Measurements from ENCODE around the gene ATP5MC2.
"Not testable (repeated sequence)": the region's sequence is repeated elsewhere in the genome, so short reads cannot be mapped to it uniquely, and the experiment has no call there.

ATP5MC2 gene

GRCh38 chr12:53664191-53664590 is 11.7 kb downstream of the ATP5MC2 start:
- H3K4me1 ChIP-seq (ENCODE audit: control insufficient read depth, insufficient read depth, low read length): peaks cover 14% of the 10 kb centered on the region
- H3K36me3 ChIP-seq (ENCODE audit: control insufficient read depth, insufficient read depth, low read length): peaks cover under 1% of the 10 kb centered on the region
- no peak overlapping the region for H3K4me3 ChIP-seq (ENCODE audit: low read length)
- no peaks in the 10 kb centered on the region for H3K27me3 ChIP-seq (ENCODE audit: control insufficient read depth, insufficient read depth, low read length)
- no peak overlapping the region for H3K9ac ChIP-seq (ENCODE audit: low read length)
- H3K9me3 ChIP-seq (ENCODE audit: control insufficient read depth, low read length): no peaks in the 10 kb centered on the region

GRCh38 chr12:53660041-53660440 is 15.8 kb downstream of the ATP5MC2 start:
- H3K4me1 ChIP-seq (ENCODE audit: control insufficient read depth, insufficient read depth, low read length): peaks cover 42% of the 10 kb centered on the region
- no peak overlapping the region for H3K4me3 ChIP-seq (ENCODE audit: low read length)
- H3K36me3 ChIP-seq (ENCODE audit: control insufficient read depth, insufficient read depth, low read length): no peaks in the 10 kb centered on the region
- no peaks in the 10 kb centered on the region for H3K9me3 ChIP-seq (ENCODE audit: control insufficient read depth, low read length)
- no peaks in the 10 kb centered on the region for H3K27me3 ChIP-seq (ENCODE audit: control insufficient read depth, insufficient read depth, low read length)
- no peak overlapping the region for H3K9ac ChIP-seq (ENCODE audit: low read length)

- no peaks in the 10 kb centered on the region for H3K9me3 ChIP-seq (ENCODE audit: control insufficient read depth, low read length)
- H3K4me3 ChIP-seq (ENCODE audit: low read length): no peak overlapping the region
- H3K4me1 ChIP-seq (ENCODE audit: control insufficient read depth, insufficient read depth, low read length): peaks cover 42% of the 10 kb centered on the region
- no peaks in the 10 kb centered on the region for H3K27me3 ChIP-seq (ENCODE audit: control insufficient read depth, insufficient read depth, low read length)
- peak overlapping the region; percentile 37 for H3K9ac ChIP-seq (ENCODE audit: low read length)
- no peaks in the 10 kb centered on the region for H3K36me3 ChIP-seq (ENCODE audit: control insufficient read depth, insufficient read depth, low read length)
Measured at GRCh38 chr12:53659571-53659981, 16.3 kb downstream of the ATP5MC2 start.

DNA sequence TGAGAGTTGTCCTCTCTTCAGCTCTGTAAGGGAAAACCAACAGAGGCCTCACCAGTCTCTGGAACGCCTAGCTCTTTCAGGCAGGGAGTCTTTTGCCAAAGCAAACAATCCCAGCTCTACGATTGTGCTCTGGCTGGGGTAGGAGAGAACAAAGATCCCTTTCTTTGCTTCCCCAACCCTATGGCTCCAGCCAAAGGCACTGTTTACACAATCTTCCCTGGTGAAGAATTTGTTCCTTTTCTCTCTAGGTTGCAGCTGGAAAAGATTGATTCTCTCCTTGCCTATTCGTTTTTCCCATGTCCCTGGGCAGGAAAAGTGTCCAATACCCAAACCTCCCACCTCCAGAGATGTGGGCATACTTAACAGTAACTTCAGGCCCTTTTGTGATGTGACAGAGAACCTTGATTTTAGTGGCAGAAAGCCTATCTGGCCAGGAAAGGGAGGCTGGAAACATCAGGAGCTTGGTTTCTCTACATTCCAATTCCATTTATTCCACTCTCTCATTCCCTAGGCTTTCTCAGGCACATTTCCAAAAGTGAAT is 16.8 kb downstream of the ATP5MC2 start:
- H3K27me3 ChIP-seq (ENCODE audit: control insufficient read depth, insufficient read depth, low read length): no peaks in the 10 kb centered on the region
- H3K36me3 ChIP-seq (ENCODE audit: control insufficient read depth, insufficient read depth, low read length): no peaks in the 10 kb centered on the region
- no peak overlapping the region for H3K4me3 ChIP-seq (ENCODE audit: low read length)
- peak overlapping the region; percentile 37 for H3K9ac ChIP-seq (ENCODE audit: low read length)
- no peaks in the 10 kb centered on the region for H3K9me3 ChIP-seq (ENCODE audit: control insufficient read depth, low read length)
- H3K4me1 ChIP-seq (ENCODE audit: control insufficient read depth, insufficient read depth, low read length): peaks cover 42% of the 10 kb centered on the region

DNA sequence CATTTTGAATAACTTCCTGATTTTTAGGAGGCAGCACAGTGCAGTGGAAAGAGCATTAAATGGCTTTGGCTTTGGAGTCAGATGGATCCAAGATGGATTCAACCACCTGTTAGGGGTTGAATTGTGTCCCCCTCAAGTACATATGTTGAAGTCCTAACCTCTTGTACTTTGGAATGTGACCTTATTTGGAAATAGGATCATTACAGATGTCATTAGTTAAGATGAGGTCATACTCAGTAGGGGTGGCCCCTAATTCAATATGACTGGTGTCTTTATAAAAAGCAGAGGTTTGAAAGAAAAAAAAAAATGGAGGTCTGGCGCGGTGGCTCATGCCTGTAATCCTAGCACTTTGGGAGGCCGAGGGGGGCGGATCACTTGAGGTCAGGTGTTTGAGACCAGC is 18.8 kb downstream of the ATP5MC2 start:
- H3K9ac ChIP-seq (ENCODE audit: low read length): no peak overlapping the region
- no peak overlapping the region for H3K4me3 ChIP-seq (ENCODE audit: low read length)
- no peaks in the 10 kb centered on the region for H3K27me3 ChIP-seq (ENCODE audit: control insufficient read depth, insufficient read depth, low read length)
- H3K9me3 ChIP-seq (ENCODE audit: control insufficient read depth, low read length): no peaks in the 10 kb centered on the region
- peaks cover 42% of the 10 kb centered on the region for H3K4me1 ChIP-seq (ENCODE audit: control insufficient read depth, insufficient read depth, low read length)
- no peaks in the 10 kb centered on the region for H3K36me3 ChIP-seq (ENCODE audit: control insufficient read depth, insufficient read depth, low read length)

DNA sequence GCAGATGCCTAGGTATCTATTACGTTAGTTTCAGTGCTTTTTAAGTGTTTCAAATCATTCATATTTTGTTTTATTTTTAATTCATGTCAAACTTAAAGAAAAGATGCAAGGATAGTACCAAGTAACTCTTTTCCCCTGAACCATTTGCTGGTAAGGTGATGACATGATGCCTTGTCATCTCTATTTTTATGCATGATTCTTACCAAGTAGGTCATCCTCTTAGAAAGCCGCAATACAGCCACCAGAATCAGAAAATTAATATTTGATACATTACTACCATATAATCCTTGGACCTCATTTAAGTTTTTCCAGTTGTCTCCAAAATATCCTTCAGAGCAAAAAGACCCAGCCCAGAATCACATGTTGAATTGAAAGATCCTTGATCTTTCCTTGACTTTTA is 22.3 kb downstream of the ATP5MC2 start:
- Histone ChIP-seq H3K36me3 (ENCODE audit: control insufficient read depth, insufficient read depth, low read length) (no peaks in the 10 kb centered on the region), H3K27me3 (ENCODE audit: control insufficient read depth, insufficient read depth, low read length) (no peaks in the 10 kb centered on the region), H3K9me3 (ENCODE audit: control insufficient read depth, low read length) (no peaks in the 10 kb centered on the region), H3K4me3 (ENCODE audit: low read length) (no peak overlapping the region), H3K4me1 (ENCODE audit: control insufficient read depth, insufficient read depth, low read length) (peaks cover 22% of the 10 kb centered on the region), H3K9ac (ENCODE audit: low read length) (no peak overlapping the region)

- H3K4me3 ChIP-seq (ENCODE audit: low read length): no peak overlapping the region
- peaks cover 9% of the 10 kb centered on the region for H3K4me1 ChIP-seq (ENCODE audit: control insufficient read depth, insufficient read depth, low read length)
- no peaks in the 10 kb centered on the region for H3K9me3 ChIP-seq (ENCODE audit: control insufficient read depth, low read length)
- no peak overlapping the region for H3K9ac ChIP-seq (ENCODE audit: low read length)
- H3K36me3 ChIP-seq (ENCODE audit: control insufficient read depth, insufficient read depth, low read length): no peaks in the 10 kb centered on the region
- H3K27me3 ChIP-seq (ENCODE audit: control insufficient read depth, insufficient read depth, low read length): no peaks in the 10 kb centered on the region
Measured at GRCh38 chr12:53652366-53652765, 23.5 kb downstream of the ATP5MC2 start.

- H3K9me3 ChIP-seq (ENCODE audit: control insufficient read depth, low read length): no peaks in the 10 kb centered on the region
- peaks cover 5% of the 10 kb centered on the region for H3K4me1 ChIP-seq (ENCODE audit: control insufficient read depth, insufficient read depth, low read length)
- H3K27me3 ChIP-seq (ENCODE audit: control insufficient read depth, insufficient read depth, low read length): no peaks in the 10 kb centered on the region
- H3K9ac ChIP-seq (ENCODE audit: low read length): no peak overlapping the region
- no peak overlapping the region for H3K4me3 ChIP-seq (ENCODE audit: low read length)
- no peaks in the 10 kb centered on the region for H3K36me3 ChIP-seq (ENCODE audit: control insufficient read depth, insufficient read depth, low read length)
Measured at GRCh38 chr12:53651737-53652136, 24.1 kb downstream of the ATP5MC2 start.

DNA sequence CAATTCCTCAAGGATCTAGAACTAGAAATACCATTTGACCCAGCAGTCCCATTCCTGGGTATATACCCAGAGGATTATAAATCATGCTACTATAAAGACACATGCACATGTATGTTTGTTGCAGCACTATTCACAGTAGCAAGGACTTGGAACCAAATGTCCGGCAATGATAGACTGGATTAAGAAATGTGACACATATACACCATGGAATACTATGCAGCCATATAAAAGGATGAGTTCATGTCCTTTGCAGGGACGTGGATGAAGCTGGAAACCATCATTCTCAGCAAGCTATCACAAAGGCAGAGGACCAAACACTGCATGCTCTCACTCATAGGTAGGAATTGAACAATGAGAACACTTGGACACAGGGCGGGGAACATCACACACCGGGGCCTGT is 29.6 kb downstream of the ATP5MC2 start:
- not testable (repeated sequence) for H3K9me3 ChIP-seq (ENCODE audit: control insufficient read depth, low read length); H3K9ac ChIP-seq (ENCODE audit: low read length); H3K36me3 ChIP-seq (ENCODE audit: control insufficient read depth, insufficient read depth, low read length); H3K4me3 ChIP-seq (ENCODE audit: low read length); H3K27me3 ChIP-seq (ENCODE audit: control insufficient read depth, insufficient read depth, low read length); H3K4me1 ChIP-seq (ENCODE audit: control insufficient read depth, insufficient read depth, low read length)

DNA sequence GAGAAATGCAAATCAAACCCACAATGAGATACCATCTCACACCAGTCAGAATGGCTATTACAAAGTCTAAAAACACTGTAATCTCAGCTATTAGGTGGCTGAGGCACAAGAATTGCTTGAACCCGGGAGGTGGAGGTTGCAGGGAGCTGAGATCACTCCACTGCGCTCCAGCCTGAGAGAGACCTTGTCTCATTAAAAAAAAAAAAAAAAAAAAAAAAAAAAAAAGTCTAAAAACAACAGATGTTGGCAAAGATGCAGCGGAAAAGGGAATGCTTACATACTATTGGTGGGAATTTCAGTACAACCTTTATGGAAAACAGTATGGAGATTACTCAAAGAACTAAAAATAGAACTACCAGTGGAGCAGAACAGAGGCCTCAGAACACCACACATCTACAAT is 30.7 kb downstream of the ATP5MC2 start:
- Histone ChIP-seq H3K9ac (ENCODE audit: low read length) (no peak overlapping the region), H3K27me3 (ENCODE audit: control insufficient read depth, insufficient read depth, low read length) (no peaks in the 10 kb centered on the region), H3K9me3 (ENCODE audit: control insufficient read depth, low read length) (no peaks in the 10 kb centered on the region), H3K36me3 (ENCODE audit: control insufficient read depth, insufficient read depth, low read length) (no peaks in the 10 kb centered on the region), H3K4me1 (ENCODE audit: control insufficient read depth, insufficient read depth, low read length) (no peaks in the 10 kb centered on the region), H3K4me3 (ENCODE audit: low read length) (no peak overlapping the region)

- Histone ChIP-seq H3K9me3 (ENCODE audit: control insufficient read depth, low read length) (no peaks in the 10 kb centered on the region), H3K4me3 (ENCODE audit: low read length) (no peak overlapping the region), H3K9ac (ENCODE audit: low read length) (no peak overlapping the region), H3K36me3 (ENCODE audit: control insufficient read depth, insufficient read depth, low read length) (no peaks in the 10 kb centered on the region), H3K27me3 (ENCODE audit: control insufficient read depth, insufficient read depth, low read length) (no peaks in the 10 kb centered on the region), H3K4me1 (ENCODE audit: control insufficient read depth, insufficient read depth, low read length) (no peaks in the 10 kb centered on the region)
Measured at GRCh38 chr12:53644133-53644532, 31.8 kb downstream of the ATP5MC2 start.

DNA sequence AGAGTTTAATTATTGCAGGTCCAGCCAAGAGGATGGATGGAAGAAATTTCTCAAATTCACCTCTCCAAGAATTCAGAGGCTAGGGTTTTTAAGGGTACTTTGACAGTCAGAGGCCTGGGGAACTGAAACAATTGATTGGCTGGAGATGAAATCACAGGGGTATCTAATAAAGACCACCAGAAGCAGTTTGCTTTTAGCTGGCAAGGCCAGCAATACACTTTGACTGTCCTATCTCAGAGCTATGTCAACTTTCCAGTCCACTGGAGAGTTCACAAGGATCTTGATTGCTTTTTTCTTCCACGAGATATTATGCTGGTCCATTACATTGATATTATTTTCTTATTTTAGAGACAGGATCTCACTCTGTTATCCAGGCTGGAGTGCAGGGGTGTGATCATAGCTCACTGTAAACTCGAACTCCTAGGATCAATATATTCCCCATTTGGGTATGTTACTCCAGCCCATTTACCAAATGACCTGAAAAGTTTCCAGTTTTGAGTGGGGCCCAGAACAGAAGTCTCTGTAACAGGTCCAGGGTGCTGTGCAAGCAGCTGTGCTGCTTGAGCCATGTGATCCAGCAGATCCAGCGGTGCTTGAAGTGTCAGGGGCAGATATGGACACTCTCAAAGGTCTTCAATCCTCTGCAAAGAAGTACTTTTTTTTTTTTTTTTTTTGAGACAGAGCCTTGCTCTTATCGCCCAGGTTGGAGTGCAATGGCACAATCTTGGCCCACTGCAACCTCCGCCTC is 32.5 kb downstream of the ATP5MC2 start:
- Histone ChIP-seq H3K27me3 (ENCODE audit: control insufficient read depth, insufficient read depth, low read length) (no peaks in the 10 kb centered on the region), H3K9me3 (ENCODE audit: control insufficient read depth, low read length) (no peaks in the 10 kb centered on the region), H3K4me1 (ENCODE audit: control insufficient read depth, insufficient read depth, low read length) (no peaks in the 10 kb centered on the region)

More for the DNA sequence above, 32.5 kb downstream of the ATP5MC2 start:
- Histone ChIP-seq H3K36me3 (ENCODE audit: control insufficient read depth, insufficient read depth, low read length) (no peaks in the 10 kb centered on the region), H3K9ac (ENCODE audit: low read length) (no peak overlapping the region), H3K4me3 (ENCODE audit: low read length) (no peak overlapping the region)
